ENCODE measurements around the gene PTH.

Gene PTH

DNA sequence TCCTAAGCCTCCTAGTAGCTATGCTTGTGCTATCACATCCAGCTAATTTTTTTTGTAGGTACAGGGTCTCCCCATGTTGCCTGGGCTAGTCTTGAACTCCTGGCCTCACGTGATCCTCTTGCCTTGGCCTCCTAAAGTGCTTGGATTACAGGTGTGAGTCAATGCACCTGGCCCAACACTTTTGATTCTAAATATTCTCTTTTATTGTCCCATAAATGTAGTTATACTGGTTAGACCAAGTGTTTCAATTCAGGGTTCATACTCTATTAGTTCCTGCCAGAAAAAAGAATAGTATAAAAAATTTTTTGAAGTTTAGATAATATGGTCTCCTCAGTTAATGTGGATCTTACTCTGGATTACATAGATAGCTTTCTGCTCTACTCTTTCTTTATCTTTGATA is 6.7 kb upstream of the PTH start:
- no peak for DNase-seq
- no peak overlapping the region for H3K27ac ChIP-seq
- H3K4me3 ChIP-seq (ENCODE audit: low read depth, low read length), result no peak overlapping the region
- no peaks in the 10 kb centered on the region for H3K27me3 ChIP-seq (replicated peaks)
- in situ Hi-C loops (cut with HindIII; ENCODE audit: low pct_ligation_motif_present, low sequenced_read_pairs), result no loop called here
- H3K36me3 ChIP-seq (replicated peaks), result no peaks in the 10 kb centered on the region
- TF ChIP-seq, protein P1, sequence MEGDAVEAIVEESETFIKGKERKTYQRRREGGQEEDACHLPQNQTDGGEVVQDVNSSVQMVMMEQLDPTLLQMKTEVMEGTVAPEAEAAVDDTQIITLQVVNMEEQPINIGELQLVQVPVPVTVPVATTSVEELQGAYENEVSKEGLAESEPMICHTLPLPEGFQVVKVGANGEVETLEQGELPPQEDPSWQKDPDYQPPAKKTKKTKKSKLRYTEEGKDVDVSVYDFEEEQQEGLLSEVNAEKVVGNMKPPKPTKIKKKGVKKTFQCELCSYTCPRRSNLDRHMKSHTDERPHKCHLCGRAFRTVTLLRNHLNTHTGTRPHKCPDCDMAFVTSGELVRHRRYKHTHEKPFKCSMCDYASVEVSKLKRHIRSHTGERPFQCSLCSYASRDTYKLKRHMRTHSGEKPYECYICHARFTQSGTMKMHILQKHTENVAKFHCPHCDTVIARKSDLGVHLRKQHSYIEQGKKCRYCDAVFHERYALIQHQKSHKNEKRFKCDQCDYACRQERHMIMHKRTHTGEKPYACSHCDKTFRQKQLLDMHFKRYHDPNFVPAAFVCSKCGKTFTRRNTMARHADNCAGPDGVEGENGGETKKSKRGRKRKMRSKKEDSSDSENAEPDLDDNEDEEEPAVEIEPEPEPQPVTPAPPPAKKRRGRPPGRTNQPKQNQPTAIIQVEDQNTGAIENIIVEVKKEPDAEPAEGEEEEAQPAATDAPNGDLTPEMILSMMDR (IDR thresholded peaks at IDR 0.05; ENCODE audit: low read depth, low read length, missing control alignments), result no peak

DNA sequence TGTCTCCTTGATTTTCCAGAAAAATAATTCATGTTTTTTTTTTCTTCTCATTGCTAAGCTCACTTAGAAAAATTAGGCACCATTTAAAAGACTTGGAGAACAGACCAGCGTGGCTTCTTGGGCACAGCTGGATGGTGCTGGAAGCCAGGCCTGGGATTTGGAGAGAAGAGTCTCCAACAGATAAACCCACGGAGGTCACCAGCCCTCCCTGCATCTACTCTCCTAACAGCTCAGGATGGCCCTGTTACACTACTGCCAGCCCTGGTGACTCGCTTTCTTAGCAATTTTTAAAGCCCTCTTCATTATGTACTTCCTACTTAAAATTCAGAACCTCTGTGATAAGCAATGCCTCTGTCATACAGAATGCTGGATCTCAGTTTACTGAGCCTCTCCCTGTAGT is 1.7 kb downstream of the PTH start:
- no peak for DNase-seq
- no peak overlapping the region for H3K27ac ChIP-seq
- no peaks in the 10 kb centered on the region for H3K27me3 ChIP-seq (replicated peaks)
- in situ Hi-C loops (cut with HindIII; ENCODE audit: low pct_ligation_motif_present, low sequenced_read_pairs), result no loop called here
- TF ChIP-seq, protein P1 (IDR thresholded peaks at IDR 0.05; ENCODE audit: low read depth, low read length, missing control alignments), result no peak
- no peak overlapping the region for H3K4me3 ChIP-seq (ENCODE audit: low read depth, low read length)
- no peaks in the 10 kb centered on the region for H3K36me3 ChIP-seq (replicated peaks)

DNA sequence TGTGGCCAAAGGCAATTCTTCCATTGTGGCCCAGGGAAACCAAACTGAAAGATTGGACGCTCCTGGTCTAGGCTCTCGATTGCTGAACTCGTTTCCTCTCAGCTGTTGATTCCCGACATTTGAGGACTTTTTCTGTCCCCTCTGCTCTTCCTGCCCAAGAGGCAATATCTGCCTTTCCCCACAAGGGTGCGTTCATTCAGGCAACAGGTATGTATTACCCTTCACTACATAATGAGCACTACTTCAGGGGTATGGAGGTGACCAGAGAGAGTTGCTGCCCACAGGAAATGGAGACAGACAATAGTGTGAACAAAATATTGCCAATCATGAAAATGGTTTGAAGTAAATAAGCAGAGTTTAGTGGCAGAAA is 8.2 kb downstream of the PTH start:
- in situ Hi-C loops (cut with HindIII; ENCODE audit: low pct_ligation_motif_present, low sequenced_read_pairs), result no loop called here
- DNase-seq, result peak; percentile 11

DNA sequence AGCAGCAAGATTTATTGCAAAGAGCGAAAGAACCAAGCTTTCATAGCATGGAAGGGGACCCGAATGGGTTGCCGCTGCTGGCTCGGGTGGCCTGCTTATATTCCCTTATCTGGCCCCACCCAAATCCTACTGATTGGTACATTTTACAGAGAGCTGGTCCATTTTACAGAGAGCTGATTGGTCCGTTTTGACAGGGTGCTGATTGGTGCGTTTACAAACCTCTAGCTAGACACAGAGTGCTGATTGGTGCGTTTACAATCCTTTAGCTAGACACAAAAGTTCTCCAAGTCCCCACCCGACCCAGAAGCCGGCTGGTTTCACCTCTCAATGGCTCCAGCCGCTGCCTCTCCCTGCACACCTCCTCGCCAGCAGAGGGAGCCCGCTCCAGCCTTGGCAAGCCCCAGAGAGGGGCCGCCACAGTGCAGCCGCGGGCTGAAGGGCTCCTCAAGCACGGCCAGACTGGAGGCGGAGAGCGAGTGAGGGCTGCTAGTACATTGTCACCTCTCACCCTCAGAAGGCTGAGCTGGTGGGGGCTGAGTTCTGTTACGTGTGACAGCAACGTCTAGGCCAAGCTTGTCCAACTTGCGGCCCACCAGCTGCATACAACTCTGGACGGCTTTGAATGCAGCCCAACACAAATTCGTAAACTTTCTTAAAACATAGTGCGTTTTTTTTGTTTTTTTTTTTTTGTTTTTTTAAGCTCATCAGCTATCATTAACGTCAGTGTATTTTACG is 8.7 kb downstream of the PTH start:
- Histone ChIP-seq H3K27ac (no peak overlapping the region), H3K4me3 (ENCODE audit: low read depth, low read length) (no peak overlapping the region), H3K36me3 (replicated peaks) (no peaks in the 10 kb centered on the region), H3K27me3 (replicated peaks) (no peaks in the 10 kb centered on the region)
- peak; percentile 13 for DNase-seq
- in situ Hi-C loops (cut with HindIII; ENCODE audit: low pct_ligation_motif_present, low sequenced_read_pairs), result no loop called here
- TF ChIP-seq, protein P1 (IDR thresholded peaks at IDR 0.05; ENCODE audit: low read depth, low read length, missing control alignments), result peak; percentile 52

More for the DNA sequence above, 8.2 kb downstream of the PTH start:
- Histone ChIP-seq H3K4me3 (ENCODE audit: low read depth, low read length) (no peak overlapping the region), H3K27me3 (replicated peaks) (no peaks in the 10 kb centered on the region), H3K36me3 (replicated peaks) (no peaks in the 10 kb centered on the region), H3K27ac (no peak overlapping the region)
- TF ChIP-seq, protein P1 (IDR thresholded peaks at IDR 0.05; ENCODE audit: low read depth, low read length, missing control alignments), result peak; percentile 42

DNA sequence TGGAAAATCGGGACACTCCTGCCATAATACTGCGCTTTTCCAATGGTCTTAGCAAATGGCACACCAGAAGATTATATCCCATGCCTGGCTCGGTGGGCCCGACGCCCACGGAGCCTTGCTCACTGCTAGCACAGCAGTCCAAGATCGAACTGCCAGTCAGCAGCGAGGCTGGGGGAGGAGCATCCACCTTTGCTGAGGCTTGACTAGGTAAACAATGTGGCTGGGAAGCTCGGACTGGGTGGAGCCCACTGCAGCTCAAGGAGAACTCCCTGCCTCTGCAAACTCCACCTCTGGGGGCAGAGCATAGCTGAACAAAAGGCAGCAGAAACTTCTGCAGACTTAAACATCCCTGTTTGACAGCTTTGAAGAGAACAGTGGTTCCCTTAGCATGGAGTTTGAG is 15.6 kb downstream of the PTH start:
- no peak for DNase-seq
- no peaks in the 10 kb centered on the region for H3K36me3 ChIP-seq (replicated peaks)
- H3K27me3 ChIP-seq (replicated peaks), result no peaks in the 10 kb centered on the region
- in situ Hi-C loops (cut with HindIII; ENCODE audit: low pct_ligation_motif_present, low sequenced_read_pairs), result no loop called here
- H3K4me3 ChIP-seq (ENCODE audit: low read depth, low read length), result no peak overlapping the region
- TF ChIP-seq, protein P1 (IDR thresholded peaks at IDR 0.05; ENCODE audit: low read depth, low read length, missing control alignments), result no peak
- no peak overlapping the region for H3K27ac ChIP-seq

DNA sequence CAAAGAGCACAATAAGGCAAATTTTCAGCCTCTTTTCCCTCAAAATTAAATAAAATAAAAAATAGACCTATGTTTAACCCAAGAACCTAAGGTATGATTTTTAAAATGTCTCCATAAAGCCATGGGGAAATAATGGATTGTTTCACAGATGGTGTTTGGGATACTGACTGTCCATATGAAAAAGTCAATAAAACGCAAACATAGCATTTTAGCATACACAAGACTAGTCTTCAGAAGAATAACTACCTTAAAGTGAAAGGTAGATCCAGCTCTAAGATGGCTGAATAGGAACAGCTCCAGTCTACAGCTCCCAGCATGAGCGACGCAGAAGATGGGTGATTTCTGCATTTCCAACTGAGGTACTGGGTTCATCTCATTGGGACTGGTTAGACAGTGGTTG is 16.1 kb downstream of the PTH start:
- no peaks in the 10 kb centered on the region for H3K27me3 ChIP-seq (replicated peaks)
- TF ChIP-seq, protein P1 (IDR thresholded peaks at IDR 0.05; ENCODE audit: low read depth, low read length, missing control alignments), result no peak
- no peak overlapping the region for H3K4me3 ChIP-seq (ENCODE audit: low read depth, low read length)
- no peak overlapping the region for H3K27ac ChIP-seq
- no peak for DNase-seq
- H3K36me3 ChIP-seq (replicated peaks), result no peaks in the 10 kb centered on the region
- in situ Hi-C loops (cut with HindIII; ENCODE audit: low pct_ligation_motif_present, low sequenced_read_pairs), result no loop called here
